BE2C (cell line): Measurements from ENCODE around the gene LENG9.
"Not testable (repeated sequence)": the region's sequence is repeated elsewhere in the genome, so short reads cannot be mapped to it uniquely, and the experiment has no call there.

Experiments used
- DNase-seq: peaks from one replicate; pipeline ENCODE4 v3.0.0-alpha.2; 2020
- H3K27me3 ChIP-seq: fragments of 250-450 bp; sonication (Bioruptor Pico); 2 replicates; pipeline ENCODE4 v1.5.1; 2020; ENCODE audit warnings: mild to moderate bottlenecking
- H3K36me3 ChIP-seq: fragments of 250-450 bp; sonication (Bioruptor Pico); 2 replicates; pipeline ENCODE4 v1.5.1; 2020; ENCODE audit warnings: mild to moderate bottlenecking
- H3K4me1 ChIP-seq: fragments of 250-450 bp; sonication (Bioruptor Pico); 2 replicates; pipeline ENCODE4 v1.5.1; 2020
- H3K4me3 ChIP-seq: 2 replicates; pipeline ENCODE4 v1.5.1; 2011; ENCODE audit warnings: low read depth, low read length
- H3K9me3 ChIP-seq: fragments of 250-450 bp; sonication (Bioruptor Pico); 2 replicates; pipeline ENCODE4 v1.5.1; 2020
- TF ChIP-seq, protein P1 (sequence below): IDR thresholded peaks from 2 replicates; pipeline ENCODE4 v1.5.1; 2012; ENCODE audit warnings: mild to moderate bottlenecking, low read depth, low read length

LENG9 gene

DNA sequence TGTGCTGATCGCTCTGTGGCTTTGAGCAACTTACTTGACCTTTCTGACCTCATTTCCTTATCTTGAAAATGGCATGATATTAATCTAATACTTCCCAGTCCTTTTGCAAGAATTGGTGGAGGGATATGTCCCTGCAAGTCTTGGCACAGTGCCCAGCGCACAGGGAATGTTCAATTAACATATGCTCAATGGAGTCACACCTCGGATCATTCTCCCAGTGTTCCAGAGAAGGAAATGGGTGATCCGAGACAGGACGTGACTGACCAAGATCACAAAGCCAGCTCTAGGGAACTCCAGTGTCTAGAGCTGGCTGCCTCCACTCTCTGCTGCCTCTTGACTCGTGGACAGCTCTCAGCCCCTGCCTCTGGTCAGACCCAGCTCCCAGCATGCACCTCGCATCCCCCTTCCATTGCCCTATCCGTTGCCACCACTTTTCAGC lies 5.9 kb upstream of the LENG9 start:
- no peaks in the 10 kb centered on the region for H3K9me3 ChIP-seq
- H3K4me3 ChIP-seq, result no peak overlapping the region
- H3K27me3 ChIP-seq, result peaks cover 42% of the 10 kb centered on the region
- H3K36me3 ChIP-seq, result no peaks in the 10 kb centered on the region
- no peak for DNase-seq
- H3K4me1 ChIP-seq, result no peaks in the 10 kb centered on the region
- TF ChIP-seq, protein P1, sequence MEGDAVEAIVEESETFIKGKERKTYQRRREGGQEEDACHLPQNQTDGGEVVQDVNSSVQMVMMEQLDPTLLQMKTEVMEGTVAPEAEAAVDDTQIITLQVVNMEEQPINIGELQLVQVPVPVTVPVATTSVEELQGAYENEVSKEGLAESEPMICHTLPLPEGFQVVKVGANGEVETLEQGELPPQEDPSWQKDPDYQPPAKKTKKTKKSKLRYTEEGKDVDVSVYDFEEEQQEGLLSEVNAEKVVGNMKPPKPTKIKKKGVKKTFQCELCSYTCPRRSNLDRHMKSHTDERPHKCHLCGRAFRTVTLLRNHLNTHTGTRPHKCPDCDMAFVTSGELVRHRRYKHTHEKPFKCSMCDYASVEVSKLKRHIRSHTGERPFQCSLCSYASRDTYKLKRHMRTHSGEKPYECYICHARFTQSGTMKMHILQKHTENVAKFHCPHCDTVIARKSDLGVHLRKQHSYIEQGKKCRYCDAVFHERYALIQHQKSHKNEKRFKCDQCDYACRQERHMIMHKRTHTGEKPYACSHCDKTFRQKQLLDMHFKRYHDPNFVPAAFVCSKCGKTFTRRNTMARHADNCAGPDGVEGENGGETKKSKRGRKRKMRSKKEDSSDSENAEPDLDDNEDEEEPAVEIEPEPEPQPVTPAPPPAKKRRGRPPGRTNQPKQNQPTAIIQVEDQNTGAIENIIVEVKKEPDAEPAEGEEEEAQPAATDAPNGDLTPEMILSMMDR, result no peak

GRCh38 chr19:54466110-54466480 lies 2.5 kb upstream of the LENG9 start:
- peaks cover 24% of the 10 kb centered on the region for H3K27me3 ChIP-seq
- H3K4me1 ChIP-seq, H3K9me3 ChIP-seq, H3K4me3 ChIP-seq, DNase-seq, H3K36me3 ChIP-seq: not testable (repeated sequence)

GRCh38 chr19:54465426-54466109 lies 2.0 kb upstream of the LENG9 start:
- Histone ChIP-seq H3K9me3 (no peaks in the 10 kb centered on the region), H3K27me3 (peaks cover 18% of the 10 kb centered on the region), H3K4me1 (peaks cover 4% of the 10 kb centered on the region; the same call in 1 of the 2 replicates), H3K4me3 (no peak overlapping the region), H3K36me3 (peaks cover 13% of the 10 kb centered on the region)
- DNase-seq, result no peak
- TF ChIP-seq, protein P1, result no peak

DNA sequence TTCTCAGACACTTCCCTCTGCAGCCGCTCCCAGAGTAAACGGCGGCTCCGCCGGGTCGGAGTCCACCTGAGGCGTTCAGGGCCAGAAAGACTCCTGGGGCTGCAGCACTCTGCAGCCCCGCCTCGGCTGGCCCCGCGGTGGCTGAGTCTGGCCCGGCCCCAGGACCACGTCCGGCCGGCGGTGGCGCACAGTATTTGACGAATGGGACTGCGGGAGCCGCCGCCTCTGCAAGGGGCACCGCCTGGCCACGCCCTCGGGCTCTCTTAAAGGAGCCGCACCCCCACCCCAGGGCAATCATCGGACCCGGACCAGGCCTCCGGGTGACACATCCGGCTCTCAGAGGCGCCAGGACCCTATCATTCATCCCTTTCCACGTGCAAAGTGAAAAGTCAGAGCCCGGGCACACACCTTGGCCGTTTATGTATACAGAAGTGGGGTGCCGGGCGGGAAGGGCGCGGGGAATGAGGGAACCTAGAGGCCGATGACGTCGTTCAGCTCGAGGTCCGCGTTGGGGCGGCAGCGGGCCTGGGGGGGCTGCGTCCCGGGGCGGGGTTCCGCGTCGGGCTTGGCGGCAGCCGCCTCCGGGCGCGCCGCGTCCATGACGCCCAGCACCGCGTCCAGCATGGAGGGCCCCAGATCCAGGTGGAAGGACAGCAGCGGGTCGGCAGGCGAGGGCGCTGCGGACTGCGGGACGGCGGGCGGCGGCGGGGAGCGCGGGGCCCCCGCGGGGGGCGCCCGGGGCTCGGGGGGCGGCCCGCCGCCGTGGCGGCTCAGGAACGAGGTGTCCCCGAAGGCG lies 1.2 kb upstream of the LENG9 start:
- peak; percentile 91 for DNase-seq
- Histone ChIP-seq H3K9me3 (no peaks in the 10 kb centered on the region), H3K4me3 (peak overlapping the region; percentile 64), H3K36me3 (peaks cover 17% of the 10 kb centered on the region), H3K4me1 (peaks cover 4% of the 10 kb centered on the region; the same call in 1 of the 2 replicates), H3K27me3 (peaks cover 11% of the 10 kb centered on the region)
- TF ChIP-seq, protein P1, result no peak

- TF ChIP-seq, protein P1, result no peak
- Histone ChIP-seq H3K4me1 (peaks cover 4% of the 10 kb centered on the region; the same call in 1 of the 2 replicates), H3K9me3 (no peaks in the 10 kb centered on the region), H3K36me3 (peaks cover 21% of the 10 kb centered on the region), H3K27me3 (peaks cover 4% of the 10 kb centered on the region; the same call in 1 of the 2 replicates), H3K4me3 (peak overlapping the region; percentile 64)
- DNase-seq, result peak; percentile 77
Observed at GRCh38 chr19:54464044-54464629, 559 bp upstream of the LENG9 start.

DNA sequence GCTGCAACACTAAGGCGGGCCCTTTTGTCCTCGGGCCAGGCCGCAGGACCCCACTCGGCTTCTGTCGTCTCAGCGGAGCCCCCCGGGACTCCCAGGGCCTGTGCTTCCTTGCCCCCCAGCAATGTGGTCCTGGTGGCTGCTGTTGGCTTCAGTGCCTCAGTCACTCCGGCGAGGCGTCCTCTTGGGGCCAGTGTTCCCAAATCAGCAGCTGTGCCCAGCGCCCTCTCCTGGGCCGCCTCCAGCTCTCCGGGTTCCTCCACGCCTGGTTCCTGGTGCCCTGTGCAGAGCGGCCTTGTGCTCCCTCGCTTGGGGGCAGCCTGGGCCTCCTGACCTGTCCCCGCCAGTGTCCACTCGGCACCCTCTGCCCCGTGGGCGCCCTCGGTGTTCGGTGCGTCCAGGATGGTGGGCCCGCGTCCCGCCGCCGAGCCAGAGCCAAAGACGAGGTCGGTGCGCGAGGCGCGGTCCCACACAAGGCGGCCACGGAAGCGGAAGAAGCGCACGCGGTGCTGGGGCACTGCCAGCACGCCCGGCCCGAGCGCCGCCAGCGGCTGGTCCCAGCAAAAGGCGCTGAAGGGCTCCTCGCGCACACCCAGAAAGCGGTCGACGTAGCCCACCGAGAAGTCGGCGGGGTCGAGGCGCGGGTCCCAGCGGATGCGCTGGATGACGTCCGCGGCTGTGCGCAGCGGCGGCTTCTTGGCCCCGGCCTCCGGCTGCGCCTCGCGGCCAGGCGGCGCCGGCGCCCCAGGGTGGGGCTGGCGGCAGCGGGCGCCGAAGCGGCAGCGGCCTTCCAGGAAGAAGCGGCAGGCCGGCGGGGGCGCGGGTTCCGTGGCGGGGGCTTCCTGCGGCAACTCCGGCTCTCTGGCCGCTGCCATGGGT lies 685 bp downstream of the LENG9 start:
- TF ChIP-seq, protein P1, result peak; percentile 44
- peaks cover 33% of the 10 kb centered on the region for H3K36me3 ChIP-seq
- H3K27me3 ChIP-seq, result no peaks in the 10 kb centered on the region
- H3K9me3 ChIP-seq, result no peaks in the 10 kb centered on the region
- peak; percentile 70 for DNase-seq
- peaks cover 4% of the 10 kb centered on the region; the same call in 1 of the 2 replicates for H3K4me1 ChIP-seq
- peak overlapping the region; percentile 64 for H3K4me3 ChIP-seq
